Activated naive CD8-positive, alpha-beta T cell treated with anti-CD3 and anti-CD28 coated beads, Interleukin-2, amount 50 U/mL, for 16 hours (primary cell): ENCODE measurements around the gene BIN1.

ENCODE experiments used
- DNase-seq: peaks from one replicate; pipeline ENCODE4 v3.0.0-alpha.2; 2020; ENCODE audit warnings: low read depth, low spot score

Gene BIN1, protein sequence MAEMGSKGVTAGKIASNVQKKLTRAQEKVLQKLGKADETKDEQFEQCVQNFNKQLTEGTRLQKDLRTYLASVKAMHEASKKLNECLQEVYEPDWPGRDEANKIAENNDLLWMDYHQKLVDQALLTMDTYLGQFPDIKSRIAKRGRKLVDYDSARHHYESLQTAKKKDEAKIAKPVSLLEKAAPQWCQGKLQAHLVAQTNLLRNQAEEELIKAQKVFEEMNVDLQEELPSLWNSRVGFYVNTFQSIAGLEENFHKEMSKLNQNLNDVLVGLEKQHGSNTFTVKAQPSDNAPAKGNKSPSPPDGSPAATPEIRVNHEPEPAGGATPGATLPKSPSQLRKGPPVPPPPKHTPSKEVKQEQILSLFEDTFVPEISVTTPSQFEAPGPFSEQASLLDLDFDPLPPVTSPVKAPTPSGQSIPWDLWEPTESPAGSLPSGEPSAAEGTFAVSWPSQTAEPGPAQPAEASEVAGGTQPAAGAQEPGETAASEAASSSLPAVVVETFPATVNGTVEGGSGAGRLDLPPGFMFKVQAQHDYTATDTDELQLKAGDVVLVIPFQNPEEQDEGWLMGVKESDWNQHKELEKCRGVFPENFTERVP

DNA sequence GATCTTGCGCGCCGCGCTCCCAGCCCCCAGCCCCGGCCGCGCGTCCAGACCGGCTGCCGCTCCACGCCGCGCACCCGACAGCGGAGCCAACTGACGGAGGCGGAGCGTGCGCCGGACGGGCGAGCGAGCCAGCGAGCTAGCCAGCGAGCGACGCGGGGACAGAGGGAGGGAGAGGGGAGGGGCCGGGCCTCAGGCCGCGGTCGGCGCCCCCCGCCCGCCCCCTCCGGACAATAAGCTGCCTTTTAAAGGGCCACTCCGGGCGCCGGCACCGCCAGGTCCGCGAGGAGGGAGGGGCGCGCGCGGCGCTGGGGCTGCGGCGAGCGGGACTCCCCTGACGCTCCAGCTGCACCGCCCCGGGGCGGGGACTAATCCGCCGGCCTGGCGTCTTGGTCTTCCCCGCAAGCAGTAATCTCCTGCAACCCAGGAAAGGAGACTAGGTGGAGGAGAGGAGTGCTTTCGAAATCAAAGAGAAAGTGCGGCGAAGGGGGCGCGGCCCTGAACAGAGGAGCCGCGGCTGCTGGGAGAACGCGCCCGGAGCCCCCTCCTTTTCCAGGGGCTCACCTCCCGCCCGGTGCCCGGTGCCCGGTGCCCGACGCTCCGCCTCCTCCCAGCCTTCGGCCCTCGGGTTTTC, at the start of gene BIN1:
TSS of gene BIN1 (minus strand) at position 164 of the 631 bp plus-strand sequence. CDS start 211 bp downstream, outside the sequence.
- peak; percentile 55 for DNase-seq

DNA sequence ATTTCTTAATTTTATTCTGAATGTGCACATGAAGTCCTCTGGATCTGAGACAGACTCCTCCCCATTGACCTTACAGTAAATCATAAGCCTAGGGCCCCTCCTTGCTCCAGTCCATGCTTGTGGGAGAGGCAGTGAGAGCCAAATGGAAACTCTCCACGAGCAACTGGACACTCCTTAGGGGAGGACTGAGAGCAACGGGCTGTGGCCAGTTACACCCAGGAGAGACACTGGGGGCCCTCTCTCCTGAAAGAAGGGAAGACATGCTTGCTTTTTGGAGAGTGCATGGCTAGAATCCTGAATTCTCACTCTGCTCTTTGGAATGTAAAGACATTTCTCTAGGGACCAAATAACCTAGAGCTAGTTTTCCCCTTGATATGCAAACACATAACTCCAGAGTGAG, 49.0 kb upstream of the BIN1 start:
- no peak for DNase-seq

DNA sequence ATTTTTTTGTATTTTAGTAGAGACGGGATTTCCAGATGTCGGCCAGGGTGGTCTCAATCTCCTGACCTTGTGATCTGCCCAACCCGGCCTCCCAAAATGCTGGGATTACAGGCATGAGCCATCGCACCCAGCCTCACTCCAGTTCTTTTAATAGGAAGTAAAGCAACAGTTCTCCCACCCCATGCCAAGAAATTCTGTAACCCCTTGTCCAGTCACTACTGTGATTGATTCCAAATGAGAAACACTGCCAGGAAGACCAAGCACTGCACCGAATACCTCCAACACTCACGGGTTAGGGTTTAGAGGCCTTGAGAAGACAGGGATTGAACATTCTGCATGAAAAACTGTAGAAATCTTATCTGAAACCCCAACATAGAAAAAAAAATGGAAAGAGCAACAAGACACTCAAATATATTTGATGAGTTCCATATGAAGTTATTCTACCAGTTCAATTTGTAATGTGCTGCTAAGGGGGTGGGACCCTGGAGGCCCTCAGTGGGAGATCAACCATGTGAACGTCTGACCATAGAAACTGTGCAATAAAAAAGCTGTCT, 48.2 kb upstream of the BIN1 start:
- no peak for DNase-seq

DNA sequence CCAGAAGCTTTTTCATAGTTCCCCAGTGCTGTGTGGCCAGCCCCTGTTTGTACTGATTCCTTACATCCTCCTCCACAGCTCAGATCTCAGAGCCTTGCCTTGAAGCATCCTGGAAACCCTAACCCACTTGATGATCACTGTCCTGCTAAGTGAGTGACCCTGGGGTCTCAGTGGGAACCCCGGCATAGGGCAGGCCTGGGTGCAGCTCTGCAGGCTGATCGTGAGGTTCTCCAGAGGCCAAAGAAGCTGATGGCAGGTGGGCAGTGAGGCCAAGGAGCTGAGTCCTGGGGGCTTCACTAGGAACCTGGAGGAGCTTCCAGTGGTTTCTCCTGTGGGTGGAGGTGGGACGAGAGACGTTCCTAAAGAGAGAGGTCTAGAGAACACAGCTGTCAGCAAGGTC, 47.4 kb upstream of the BIN1 start:
- DNase-seq = no peak

DNA sequence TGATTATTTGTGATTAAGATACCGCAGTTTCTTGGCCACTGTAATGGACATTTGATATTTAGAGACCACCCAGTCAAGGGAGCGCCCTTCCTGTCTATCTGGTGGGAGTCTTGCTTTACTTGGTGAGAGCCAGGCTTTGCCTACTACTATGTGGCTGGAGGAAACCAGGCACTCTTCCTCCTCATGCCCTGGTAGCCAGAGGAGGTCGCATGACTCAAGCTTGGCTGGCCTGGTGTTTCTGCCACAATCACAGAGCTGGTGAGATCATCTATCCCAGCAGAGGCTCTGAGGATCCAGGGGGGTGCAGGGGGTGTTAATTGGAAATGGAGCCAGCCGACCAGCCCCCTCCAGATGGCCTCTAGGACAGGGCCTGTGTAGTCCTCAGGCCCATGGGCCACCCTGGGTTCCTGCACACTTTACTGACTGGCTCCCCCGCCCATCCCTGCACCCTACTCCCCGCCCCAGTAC, 46.8 kb upstream of the BIN1 start:
- DNase-seq = no peak

DNA sequence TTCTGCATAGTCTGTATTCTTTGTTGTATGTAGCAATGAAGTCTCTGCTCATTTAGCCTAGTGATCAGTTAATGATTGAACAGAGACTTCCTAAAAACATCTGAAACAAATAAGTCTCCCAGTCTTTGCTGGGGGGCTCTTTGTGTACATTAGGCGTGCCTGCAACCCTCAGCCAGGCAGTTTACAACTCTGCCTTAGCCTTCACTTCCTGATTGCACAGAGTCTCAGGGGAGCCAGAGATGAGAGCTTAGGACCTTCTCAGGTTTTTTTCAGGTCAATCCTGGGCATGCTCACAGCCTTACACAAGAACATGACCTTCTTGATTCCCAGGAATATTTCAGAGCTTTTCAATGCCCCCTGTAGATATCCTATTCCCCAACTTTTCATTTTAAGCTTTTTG, 44.0 kb upstream of the BIN1 start:
- DNase-seq = no peak

DNA sequence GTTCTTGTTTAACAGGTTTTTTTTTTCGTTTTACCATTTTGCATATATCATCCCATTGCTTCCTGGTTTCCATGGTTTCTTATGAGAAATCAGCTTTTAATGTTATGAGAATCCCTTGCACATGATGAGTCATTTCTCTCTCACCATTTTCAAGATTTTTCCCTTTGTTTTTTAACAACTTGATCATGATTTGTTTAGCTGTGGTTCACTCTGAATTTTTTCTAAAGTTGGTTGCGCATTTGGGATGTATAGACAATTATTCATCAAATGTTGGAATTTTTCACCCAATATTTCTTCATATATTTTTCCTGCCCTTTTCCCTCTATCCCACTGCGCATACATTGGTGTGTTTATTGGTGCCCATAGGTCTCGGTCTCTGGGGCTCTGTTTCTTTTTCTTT, 42.4 kb upstream of the BIN1 start:
- no peak for DNase-seq

DNA sequence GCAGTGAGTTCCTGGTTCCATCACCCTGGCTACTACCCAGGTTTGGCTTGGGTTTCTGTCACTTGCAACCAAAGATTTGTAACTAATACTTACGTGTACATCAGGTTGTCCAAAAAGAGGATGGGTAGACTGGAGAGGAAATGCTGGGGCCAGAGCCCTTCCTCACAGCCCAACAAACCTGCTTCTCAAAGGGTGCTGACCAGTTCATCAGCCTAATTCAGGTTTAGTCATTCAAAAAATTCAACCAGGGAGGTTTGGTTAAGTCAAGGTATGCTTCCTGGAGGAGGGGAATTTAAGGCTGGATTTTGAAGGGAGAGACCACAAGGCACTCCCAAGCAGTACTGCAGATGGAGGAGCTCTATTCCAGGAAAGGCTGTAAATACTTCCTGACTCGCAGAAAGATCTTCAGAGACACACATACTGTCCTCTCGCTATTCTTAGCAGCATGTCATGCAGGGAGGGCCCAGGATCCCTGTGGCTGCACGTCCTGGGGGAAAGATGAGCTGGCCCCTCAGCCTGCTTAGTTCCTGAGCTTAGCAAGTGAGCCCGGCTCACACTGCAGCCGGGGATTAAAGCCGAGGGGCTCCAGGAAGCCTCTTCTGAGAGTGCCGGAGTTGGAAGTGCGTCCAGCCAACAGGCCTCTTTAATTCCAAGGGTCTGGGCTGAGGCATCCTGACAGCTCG, 40.0 kb upstream of the BIN1 start:
- no peak for DNase-seq

DNA sequence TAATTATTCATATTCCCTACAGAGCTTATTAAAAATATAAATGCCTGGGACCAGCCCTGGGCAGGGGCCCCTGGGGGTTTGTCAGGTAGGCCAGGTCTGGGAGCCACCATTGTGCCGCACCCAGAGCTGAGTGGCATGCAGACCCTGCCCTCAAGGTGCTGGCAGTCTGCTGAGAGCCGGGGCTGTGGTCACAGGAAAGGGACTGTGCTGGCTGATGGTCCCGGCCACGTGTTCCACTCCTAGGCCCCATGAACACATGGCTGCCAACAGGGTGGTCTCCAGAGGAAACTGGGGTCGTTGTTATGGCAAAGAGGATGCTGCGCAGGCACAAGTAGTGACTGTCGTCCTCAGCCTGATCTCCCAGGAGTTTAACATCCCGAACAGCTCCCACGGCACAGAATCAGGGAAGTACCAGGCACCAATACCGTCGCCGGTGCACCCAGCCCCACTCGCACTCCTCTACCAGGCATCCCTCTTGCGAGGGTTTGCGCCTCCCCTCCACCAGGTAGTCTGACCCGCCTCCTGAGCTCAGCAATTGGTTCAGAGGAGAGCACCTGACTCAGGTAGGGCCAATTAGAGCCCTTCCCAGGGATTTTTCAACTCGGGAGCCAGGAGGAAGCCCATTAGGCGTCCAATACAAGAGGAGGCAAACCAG, 39.2 kb upstream of the BIN1 start:
- DNase-seq = no peak

DNA sequence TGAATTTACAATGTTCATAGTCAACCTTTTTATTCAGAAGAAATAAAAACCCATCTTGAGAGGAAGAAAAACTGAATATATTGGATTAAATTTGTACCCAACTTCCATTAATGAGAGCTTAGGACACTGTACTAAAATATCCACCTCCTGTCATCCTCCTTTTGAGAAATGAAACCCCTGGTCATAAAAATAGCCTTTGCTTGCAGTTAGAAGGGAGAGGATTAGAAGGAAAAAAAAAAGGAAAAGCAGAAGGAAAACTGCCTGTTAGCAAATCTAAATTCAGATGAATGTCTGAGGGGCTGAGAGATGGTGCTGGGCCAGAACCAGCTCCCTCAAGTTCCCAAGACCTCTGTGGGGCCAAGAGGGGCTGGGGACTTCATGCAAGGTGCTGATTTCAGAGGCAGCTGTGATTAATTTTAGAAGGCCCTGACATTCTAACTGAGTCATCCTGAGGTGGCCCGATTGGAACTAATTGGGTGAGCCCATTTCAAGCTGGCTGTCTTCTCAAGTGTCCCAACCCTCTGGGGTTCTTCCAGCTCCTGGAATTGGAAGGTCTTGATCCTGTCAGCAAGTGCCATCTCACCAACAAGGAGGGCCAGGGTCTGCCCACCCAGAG, 38.4 kb upstream of the BIN1 start:
- no peak for DNase-seq

DNA sequence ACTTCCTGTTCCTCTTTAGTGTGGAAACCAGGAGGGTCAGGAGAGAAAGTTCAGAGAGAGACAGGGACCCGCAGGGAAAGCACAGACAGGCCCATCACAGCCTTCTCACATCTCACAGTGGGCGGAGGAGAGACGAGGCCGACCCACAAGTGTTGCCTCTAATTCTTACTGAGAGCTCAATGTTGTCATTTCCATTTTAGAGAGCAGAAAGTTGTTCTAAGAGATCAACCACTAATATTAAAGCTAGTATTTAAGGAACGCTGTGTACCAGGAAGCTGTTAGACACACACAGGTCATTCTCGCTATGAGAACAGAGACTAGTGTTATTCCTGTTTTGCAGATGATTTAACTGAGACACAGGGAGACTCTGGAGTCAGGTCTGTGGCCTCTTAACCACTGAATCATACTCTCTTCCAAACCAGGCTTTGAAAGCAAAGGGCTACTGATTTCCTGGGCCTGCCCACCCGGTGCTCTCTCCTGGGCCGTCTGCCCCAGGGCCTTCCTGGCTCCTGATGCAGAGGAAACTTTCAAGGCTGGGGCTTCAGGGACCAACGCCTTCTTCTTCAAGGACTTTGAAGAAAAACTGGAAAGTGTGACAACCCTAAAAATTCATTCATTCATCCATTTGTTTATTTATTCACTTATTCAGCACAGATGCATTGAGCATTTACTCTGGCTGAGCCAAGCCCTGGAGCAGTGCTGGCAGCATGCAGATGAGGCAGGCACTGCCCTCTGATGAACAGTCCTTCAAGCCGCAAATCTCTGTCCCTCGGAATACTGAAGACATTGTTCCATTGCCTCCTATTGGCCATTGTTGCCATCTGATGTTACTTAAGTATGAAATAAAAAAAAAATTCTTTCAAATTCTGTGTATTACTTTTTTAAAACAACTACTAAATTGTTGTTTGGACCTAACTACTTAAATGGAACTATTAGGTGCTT, 37.2 kb upstream of the BIN1 start:
- DNase-seq = no peak

DNA sequence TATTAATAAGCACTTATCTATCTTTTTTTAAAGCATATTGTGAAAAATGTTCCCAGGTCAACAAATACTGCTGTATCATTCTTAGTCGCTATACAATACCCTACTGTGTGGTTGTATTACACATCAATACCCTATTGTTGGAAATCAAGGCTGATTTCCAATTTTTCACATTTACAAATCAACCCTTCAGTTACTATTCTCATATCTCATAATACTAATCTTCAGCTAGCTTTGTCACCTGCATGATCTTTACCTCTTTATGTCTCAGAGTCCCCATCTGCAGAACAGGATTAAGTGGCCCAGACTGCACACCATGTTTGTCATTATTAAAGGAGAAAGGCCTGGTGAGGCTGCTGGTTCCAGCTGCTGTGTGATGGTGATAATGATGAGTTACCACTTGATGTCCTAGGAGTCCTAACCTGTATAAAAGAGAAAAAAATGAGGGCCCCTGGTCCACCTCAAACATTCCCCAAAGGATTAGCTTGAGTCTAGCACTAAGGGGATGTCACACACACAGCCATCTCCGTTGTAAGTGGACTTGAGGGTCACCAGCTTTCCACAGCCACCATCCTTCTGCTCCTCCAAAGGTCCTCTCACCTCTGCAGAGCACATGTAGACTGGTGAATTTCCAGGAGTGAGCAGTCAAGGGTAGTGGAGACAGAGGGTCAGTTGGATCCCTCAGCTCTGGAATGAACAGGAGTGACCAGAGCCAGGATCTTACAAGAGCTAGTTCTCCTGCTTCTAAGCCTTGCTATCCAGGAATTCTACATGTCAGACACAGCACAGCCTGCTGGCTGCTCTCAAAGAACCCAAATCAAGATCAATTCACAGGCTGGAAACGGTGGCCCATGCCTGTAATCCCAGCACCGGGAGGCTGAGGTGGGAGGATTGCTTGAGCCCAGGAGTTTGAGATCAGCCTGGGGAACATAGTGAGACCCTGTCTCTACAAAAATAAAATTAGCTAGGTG, 36.0 kb upstream of the BIN1 start:
- no peak for DNase-seq

DNA sequence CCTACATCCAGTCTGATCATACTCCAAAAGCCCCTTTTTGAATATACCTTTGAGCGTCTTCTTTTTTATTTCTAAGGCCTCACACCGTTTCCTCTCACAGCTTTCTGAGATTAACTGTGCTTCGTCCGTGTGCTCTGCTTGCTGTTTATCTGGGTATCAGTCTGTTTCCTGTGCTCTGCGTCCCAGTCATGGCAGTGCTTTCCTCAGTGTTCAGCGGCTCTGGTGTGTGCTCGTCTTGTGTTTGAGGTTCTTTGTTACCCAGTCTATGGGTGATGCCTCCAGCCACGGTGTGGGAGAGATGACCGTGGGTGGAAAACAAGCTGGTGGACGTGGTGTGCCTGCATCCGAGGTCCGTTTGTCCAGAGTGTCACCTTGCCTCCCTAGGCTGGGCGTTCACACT, 33.6 kb upstream of the BIN1 start:
- DNase-seq = no peak

DNA sequence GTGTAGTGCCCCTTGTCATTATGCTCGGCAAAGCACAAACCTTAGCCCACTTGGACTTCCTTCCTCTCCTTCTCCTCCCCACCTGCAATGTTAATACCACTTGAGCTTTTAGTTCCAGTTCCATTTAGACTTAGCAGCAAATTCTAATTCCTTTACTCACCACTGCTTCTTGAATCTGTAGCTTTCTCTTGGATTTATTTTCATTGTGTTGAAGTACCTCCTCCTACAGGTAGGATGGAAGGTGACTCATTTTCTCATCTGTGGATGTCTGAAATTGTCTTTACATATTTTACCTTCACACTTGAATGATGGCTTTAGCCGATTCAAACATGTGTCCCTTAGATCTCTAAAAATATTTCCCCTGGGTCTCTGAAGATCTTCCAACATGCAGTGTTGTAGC, 32.8 kb upstream of the BIN1 start:
- DNase-seq = no peak

DNA sequence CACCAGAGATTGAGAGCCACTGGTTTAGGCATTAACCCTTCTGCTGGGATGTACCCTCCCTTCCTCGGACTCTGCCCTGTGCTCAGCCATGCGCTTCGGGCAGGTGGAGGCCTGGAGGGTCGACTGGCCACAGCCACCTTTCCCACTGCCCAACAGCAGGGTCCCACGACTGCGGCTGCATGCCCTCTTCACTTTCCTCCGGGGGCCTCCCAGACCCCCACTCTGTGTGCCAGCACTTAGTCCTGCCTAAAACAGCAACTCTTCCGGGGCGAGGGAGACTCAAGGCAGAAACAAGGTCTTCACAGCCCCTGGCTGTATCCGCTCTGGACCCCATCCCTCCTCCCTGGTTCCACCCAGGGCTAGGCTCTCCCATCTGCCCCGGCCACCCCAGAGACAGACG, 31.3 kb upstream of the BIN1 start:
- DNase-seq = no peak

DNA sequence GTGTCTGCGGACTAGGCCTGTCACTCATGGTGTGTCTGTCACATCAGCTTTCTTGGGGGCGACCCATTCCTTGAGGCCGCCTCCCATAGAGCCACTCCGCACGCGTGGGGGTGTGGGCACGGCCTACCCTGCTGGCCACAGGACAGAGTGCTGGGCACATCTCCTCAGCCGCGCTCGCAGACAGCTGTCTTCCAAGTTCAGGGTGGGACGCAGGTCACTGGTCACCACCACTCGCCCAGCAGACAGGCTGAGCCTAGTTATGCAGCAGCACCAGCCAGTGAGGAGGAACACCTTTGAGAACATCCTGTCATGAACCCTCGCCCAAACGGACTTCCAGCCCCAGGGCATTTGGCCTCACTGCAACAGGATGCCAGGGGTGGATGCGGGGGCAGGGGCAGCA, 30.8 kb upstream of the BIN1 start:
- no peak for DNase-seq

DNA sequence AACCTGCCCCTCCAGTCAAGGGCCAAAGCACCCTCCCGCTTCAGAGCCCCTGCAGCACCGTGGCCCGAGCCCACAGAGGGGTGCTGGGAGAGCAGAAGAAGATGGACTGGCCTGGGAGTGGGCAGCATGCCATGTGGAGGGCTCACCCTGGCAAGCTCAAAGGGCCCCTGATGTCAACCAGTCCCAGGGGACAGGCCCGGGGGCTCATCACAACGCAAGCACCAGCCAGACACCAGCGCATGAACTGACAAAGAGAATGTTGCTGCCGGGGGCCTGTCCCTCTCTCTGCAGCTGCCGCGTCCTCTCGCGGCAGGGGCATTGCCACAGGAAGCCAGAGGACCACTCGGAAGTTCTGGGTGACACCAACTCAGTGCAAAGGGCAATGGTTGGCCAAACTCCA, 30.3 kb upstream of the BIN1 start:
- no peak for DNase-seq
